HL-60 (cell line): ENCODE measurements around the gene KREMEN2.
A peak's percentile ranks its signal among the peaks of the same experiment; 100 is the strongest.

Experiments
- DNase-seq, 2 experiments: peaks; one replicate each; pipeline ENCODE4 v3.0.0-alpha.2; 2010 to 2020; ENCODE audit warnings: low read depth in 1 of 2, low spot score in 1 of 2
- H3K27ac ChIP-seq: fragments of 250-450 bp; sonication (Bioruptor Pico); replicated peaks from 2 replicates; pipeline ENCODE4 v1.5.1; 2020; ENCODE audit warnings: mild to moderate bottlenecking, moderate library complexity
- H3K27me3 ChIP-seq: fragments of 250-450 bp; sonication (Bioruptor Pico); 2 replicates; pipeline ENCODE4 v1.5.1; 2021; ENCODE audit warnings: mild to moderate bottlenecking, moderate library complexity; ENCODE audit not compliant: insufficient read depth, poor library complexity, severe bottlenecking
- H3K4me3 ChIP-seq: replicated peaks from 2 replicates; pipeline ENCODE4 v1.5.1; 2011; ENCODE audit warnings: mild to moderate bottlenecking, control low read depth, low read length; ENCODE audit not compliant: insufficient read depth
- GABPA ChIP-seq: IDR thresholded peaks from 2 replicates; pipeline ENCODE4 v1.6.1; 2012; ENCODE audit warnings: low read depth
- POLR2AphosphoS5 ChIP-seq: IDR thresholded peaks from 2 replicates; pipeline ENCODE4 v1.6.1; 2012; ENCODE audit warnings: low read depth
- REST ChIP-seq: IDR thresholded peaks from 2 replicates; pipeline ENCODE4 v1.6.1; 2012; ENCODE audit warnings: low read depth; ENCODE audit not compliant: insufficient replicate concordance
- SPI1 ChIP-seq: IDR thresholded peaks from 2 replicates; pipeline ENCODE4 v1.6.1; 2012; ENCODE audit warnings: low read depth, mild to moderate bottlenecking, borderline replicate concordance
- TF ChIP-seq, protein P1 (sequence below): IDR thresholded peaks from one replicate; pipeline ENCODE4 v1.5.1; 2011; ENCODE audit warnings: low read length, control low read depth, inconsistent platforms; ENCODE audit not compliant: insufficient read depth

KREMEN2 gene

GRCh38 chr16:3007059-3007956 lies 43.2 kb downstream of the KREMEN2 start:
- no peaks in the 10 kb centered on the region for H3K27me3 ChIP-seq
- H3K27ac ChIP-seq: peak overlapping the region; percentile 90
- TF ChIP-seq SPI1 (peak; percentile 62; the same call in 1 of the 2 replicates), REST (no peak), POLR2AphosphoS5 (peak; percentile 29; the same call in 1 of the 2 replicates), GABPA (no peak)
- TF ChIP-seq, protein P1, sequence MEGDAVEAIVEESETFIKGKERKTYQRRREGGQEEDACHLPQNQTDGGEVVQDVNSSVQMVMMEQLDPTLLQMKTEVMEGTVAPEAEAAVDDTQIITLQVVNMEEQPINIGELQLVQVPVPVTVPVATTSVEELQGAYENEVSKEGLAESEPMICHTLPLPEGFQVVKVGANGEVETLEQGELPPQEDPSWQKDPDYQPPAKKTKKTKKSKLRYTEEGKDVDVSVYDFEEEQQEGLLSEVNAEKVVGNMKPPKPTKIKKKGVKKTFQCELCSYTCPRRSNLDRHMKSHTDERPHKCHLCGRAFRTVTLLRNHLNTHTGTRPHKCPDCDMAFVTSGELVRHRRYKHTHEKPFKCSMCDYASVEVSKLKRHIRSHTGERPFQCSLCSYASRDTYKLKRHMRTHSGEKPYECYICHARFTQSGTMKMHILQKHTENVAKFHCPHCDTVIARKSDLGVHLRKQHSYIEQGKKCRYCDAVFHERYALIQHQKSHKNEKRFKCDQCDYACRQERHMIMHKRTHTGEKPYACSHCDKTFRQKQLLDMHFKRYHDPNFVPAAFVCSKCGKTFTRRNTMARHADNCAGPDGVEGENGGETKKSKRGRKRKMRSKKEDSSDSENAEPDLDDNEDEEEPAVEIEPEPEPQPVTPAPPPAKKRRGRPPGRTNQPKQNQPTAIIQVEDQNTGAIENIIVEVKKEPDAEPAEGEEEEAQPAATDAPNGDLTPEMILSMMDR: no peak
- DNase-seq: peak in 1 of 2 experiments; percentile 84
- no peak overlapping the region for H3K4me3 ChIP-seq

DNA sequence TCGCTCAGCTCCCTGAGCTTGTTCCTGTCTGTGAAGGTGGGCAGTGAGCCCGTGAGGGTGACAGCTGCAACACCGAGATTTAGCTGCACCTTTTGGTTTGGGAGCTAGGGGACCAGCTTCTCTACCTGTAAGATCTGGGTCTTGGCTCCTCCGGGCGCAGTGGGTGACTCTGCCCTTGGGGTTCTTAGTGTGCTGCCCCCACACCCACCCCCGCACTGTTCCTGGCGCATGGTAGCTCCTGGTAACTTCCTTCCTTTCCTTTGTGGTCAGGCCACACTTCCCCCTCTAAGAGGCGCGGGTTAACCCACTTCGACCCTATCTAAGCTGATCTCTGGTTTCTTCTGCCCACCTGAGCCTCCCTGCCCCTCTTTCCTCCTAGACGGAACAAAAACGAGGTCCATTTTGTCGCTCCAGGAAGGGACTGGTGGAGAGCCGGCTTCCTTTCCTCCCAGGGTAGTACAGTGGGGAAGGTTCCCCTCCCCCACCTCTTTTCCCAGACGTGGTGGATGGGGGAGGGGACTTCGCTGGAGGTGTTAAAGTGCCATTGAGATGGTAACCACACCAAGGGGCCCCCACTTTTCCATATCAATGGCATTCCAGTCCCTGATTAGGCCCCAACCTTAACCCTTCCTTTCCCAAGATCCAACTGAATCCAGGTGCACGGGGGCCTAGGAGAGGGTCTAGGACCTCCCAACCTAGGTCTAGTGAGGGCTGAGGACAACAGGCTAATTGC lies 44.0 kb downstream of the KREMEN2 start:
- peak; percentile 66 for TF ChIP-seq GABPA
- TF ChIP-seq POLR2AphosphoS5: peak; percentile 96
- TF ChIP-seq, protein P1: no peak
- peak; percentile 95 for TF ChIP-seq SPI1
- TF ChIP-seq REST: peak; percentile 30
- Histone ChIP-seq H3K4me3 (0 out of 2 replicates have a peak overlapping the region, but pooled peaks have one; percentile 8), H3K27ac (peak overlapping the region; percentile 90), H3K27me3 (no peaks in the 10 kb centered on the region)
- DNase-seq: peak; percentile 90 to 93

DNA sequence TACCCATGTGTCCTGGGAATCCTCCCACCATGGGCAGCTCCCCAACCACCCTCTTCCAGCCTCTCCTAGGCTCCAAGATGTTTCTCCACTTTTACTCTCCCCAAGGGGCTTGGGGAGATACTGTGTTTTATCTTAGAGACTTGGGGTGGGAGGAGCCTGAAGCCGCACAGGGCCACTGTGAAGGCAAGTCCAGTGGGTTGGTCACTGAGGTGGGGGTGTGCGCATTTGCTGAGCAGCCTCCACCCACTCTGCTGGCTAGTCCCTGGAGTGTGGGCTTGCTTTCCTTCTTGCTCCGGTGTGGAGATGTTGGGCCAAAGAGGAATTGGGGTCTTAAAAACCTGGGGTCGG lies 44.6 kb downstream of the KREMEN2 start:
- TF ChIP-seq, protein P1: no peak
- TF ChIP-seq SPI1: no peak
- no peak for TF ChIP-seq REST
- TF ChIP-seq POLR2AphosphoS5: no peak
- TF ChIP-seq GABPA: no peak
- no peak for DNase-seq
- Histone ChIP-seq H3K27ac (peak overlapping the region; percentile 90), H3K27me3 (no peaks in the 10 kb centered on the region), H3K4me3 (no peak overlapping the region)
